Mononuclear cell (primary cell): Measurements from ENCODE around the gene OR51M1. TPM values are rescaled to one million over a fixed set of nuclear protein-coding genes. Genes with fewer than 3 reads are reported as not detected.

Source experiments
- total RNA-seq: library from RNA; depleted of rRNA; stranded (reverse); fragments of >200 nt; gene quantifications from one replicate; pipeline ENCODE4 v1.2.3, GENCODE V29; 2012

Gene OR51M1
- total RNA-seq, 1 donor: 0.10 TPM

Other genes starting within 250 kb of the OR51M1 start
- gene OR52A5, start 245.5 kb upstream of the OR51M1 start, total RNA-seq: not detected
- gene OR52A1, start 229.1 kb upstream of the OR51M1 start, total RNA-seq: not detected
- not detected for gene OR51V1, start 183.1 kb upstream of the OR51M1 start, total RNA-seq
- gene HBB, start 156.7 kb upstream of the OR51M1 start, total RNA-seq: 76.0 TPM
- gene HBD, start 149.3 kb upstream of the OR51M1 start, total RNA-seq: 0.94 TPM
- gene HBG1, start 134.0 kb upstream of the OR51M1 start, total RNA-seq: not detected
- 3.9 TPM for gene HBG2, start 129.0 kb upstream of the OR51M1 start, total RNA-seq
- 0.94 TPM for gene HBE1, start 113.9 kb upstream of the OR51M1 start, total RNA-seq
- not detected for gene OR51B4, start 81.9 kb upstream of the OR51M1 start, total RNA-seq
- gene OR51B2, start 59.5 kb upstream of the OR51M1 start, total RNA-seq: not detected
- 0.31 TPM for gene OR51B5, start 40.3 kb upstream of the OR51M1 start, total RNA-seq
- gene OR51B6, start 32.3 kb upstream of the OR51M1 start, total RNA-seq: not detected
- gene OR51Q1, start 38.3 kb downstream of the OR51M1 start, total RNA-seq: not detected
- not detected for gene OR51I1, start 57.7 kb downstream of the OR51M1 start, total RNA-seq
- gene OR51I2, start 65.5 kb downstream of the OR51M1 start, total RNA-seq: not detected
- not detected for gene OR52D1, start 104.9 kb downstream of the OR51M1 start, total RNA-seq
- 0.21 TPM for gene UBQLN3, start 126.1 kb downstream of the OR51M1 start, total RNA-seq
- 0.52 TPM for gene UBQLNL, start 132.9 kb downstream of the OR51M1 start, total RNA-seq
- 0.63 TPM for gene OR52H1, start 164.7 kb downstream of the OR51M1 start, total RNA-seq
- gene OR52B6, start 197.1 kb downstream of the OR51M1 start, total RNA-seq: not detected
- gene TRIM6, start 212.8 kb downstream of the OR51M1 start, total RNA-seq: 0.42 TPM
- gene TRIM34, start 241.2 kb downstream of the OR51M1 start, total RNA-seq: 7.2 TPM